IMR-90 (cell line): ENCODE data around the gene SLC16A5. TPM values are rescaled to one million over a fixed set of nuclear protein-coding genes. Genes with fewer than 3 reads are reported as not detected.

Experiments
- ATAC-seq: fragments of 200-7000 bp; cut with Tn5 transposase; 2 replicates; pipeline ENCODE4 v1.9.1; 2020; ENCODE audit warnings: low read depth, mild to moderate bottlenecking, moderate library complexity
- BruUV-seq: library from RNA; stranded (reverse); fragments of 400-500 nt; replicated peaks from 2 replicates; lab custom pipeline; 2021; lab: Mats Ljungman, UMichigan
- CTCF ChIA-PET: fragments of 300-600 bp; formaldehyde crosslinking; extraction: SDS; loops from one replicate; lab custom pipeline; 2021; ENCODE audit warnings: antibody characterized with exemption; lab: Yijun Ruan, JAX
- POLR2A ChIA-PET: fragments of 300-600 bp; sonication (Branson Sonifier 250); formaldehyde crosslinking; loops from one replicate; lab custom pipeline; 2022; ENCODE audit warnings: antibody characterized with exemption; ENCODE audit not compliant: unreplicated experiment; lab: Charles Lee
- DNase-seq: peaks from one replicate; pipeline ENCODE4 v3.0.0; 2013
- H2AFZ ChIP-seq: replicated peaks from 2 replicates; pipeline ENCODE3; 2013; ENCODE audit warnings: low read length, mild to moderate bottlenecking; ENCODE audit not compliant: poor library complexity
- H2AK5ac ChIP-seq: 2 replicates; pipeline ENCODE4 v1.6.1; 2013; ENCODE audit warnings: low read depth, low read length, inconsistent platforms
- H2AK9ac ChIP-seq: replicated peaks from 2 replicates; pipeline ENCODE3; 2013; ENCODE audit warnings: mild to moderate bottlenecking, low read depth, low read length, moderate library complexity; ENCODE audit not compliant: poor library complexity
- H2BK120ac ChIP-seq: 2 replicates; pipeline ENCODE4 v1.6.1; 2013; ENCODE audit warnings: low read depth, low read length, inconsistent platforms
- H2BK15ac ChIP-seq: 3 replicates; pipeline ENCODE4 v1.6.1; 2013; ENCODE audit warnings: low read depth, low read length, inconsistent platforms
- H2BK20ac ChIP-seq: 2 replicates; pipeline ENCODE4 v1.6.1; 2013; ENCODE audit warnings: low read depth, mild to moderate bottlenecking, inconsistent platforms, low read length, moderate library complexity
- H2BK5ac ChIP-seq: 2 replicates; pipeline ENCODE4 v1.6.1; 2013; ENCODE audit warnings: mild to moderate bottlenecking, low read depth, low read length, inconsistent platforms; ENCODE audit not compliant: poor library complexity, severe bottlenecking
- H3K14ac ChIP-seq: replicated peaks from 2 replicates; pipeline ENCODE4 v1.6.1; 2013; ENCODE audit warnings: low read depth, low read length, inconsistent platforms
- H3K18ac ChIP-seq: 2 replicates; pipeline ENCODE4 v1.6.1; 2013; ENCODE audit warnings: low read depth, low read length, control low read depth
- H3K23ac ChIP-seq: 2 replicates; pipeline ENCODE4 v1.6.1; 2013; ENCODE audit warnings: low read depth, low read length, inconsistent platforms
- H3K27ac ChIP-seq: 2 replicates; pipeline ENCODE4 v1.5.1; 2013; ENCODE audit warnings: mild to moderate bottlenecking, control low read depth, low read length; ENCODE audit not compliant: insufficient read depth
- H3K27me3 ChIP-seq: 2 replicates; pipeline ENCODE4 v1.6.1; 2013; ENCODE audit warnings: low read length; ENCODE audit not compliant: control insufficient read depth, insufficient read depth
- H3K36me3 ChIP-seq: 2 replicates; pipeline ENCODE4 v1.6.1; 2013; ENCODE audit warnings: low read length, mixed read lengths; ENCODE audit not compliant: control insufficient read depth, insufficient read depth
- H3K4ac ChIP-seq: 2 replicates; pipeline ENCODE4 v1.6.1; 2013; ENCODE audit warnings: low read depth, low read length, inconsistent platforms
- H3K4me1 ChIP-seq: 2 replicates; pipeline ENCODE4 v1.6.1; 2013; ENCODE audit warnings: low read length, mixed read lengths; ENCODE audit not compliant: control insufficient read depth, insufficient read depth
- H3K4me2 ChIP-seq: 2 replicates; pipeline ENCODE4 v1.6.1; 2013; ENCODE audit warnings: low read depth, mild to moderate bottlenecking, control low read depth, low read length, moderate library complexity
- H3K4me3 ChIP-seq: 2 replicates; pipeline ENCODE4 v1.5.1; 2013; ENCODE audit warnings: low read depth, mild to moderate bottlenecking, control low read depth, low read length, moderate library complexity; ENCODE audit not compliant: insufficient read depth
- H3K56ac ChIP-seq: 2 replicates; pipeline ENCODE4 v1.6.1; 2013; ENCODE audit warnings: low read length, inconsistent platforms; ENCODE audit not compliant: insufficient read depth; ENCODE audit errors: extremely low read depth
- H3K79me1 ChIP-seq, 2 experiments: 2 replicates each; pipeline ENCODE4 v1.6.1; 2013; ENCODE audit warnings: low read length in 2 of 2, inconsistent platforms in 1 of 2, low read depth in 1 of 2
- H3K9ac ChIP-seq: 2 replicates; pipeline ENCODE4 v1.6.1; 2013; ENCODE audit warnings: low read depth, low read length, control low read depth
- H3K9me1 ChIP-seq: 2 replicates; pipeline ENCODE4 v1.6.1; 2013; ENCODE audit warnings: low read length, inconsistent platforms; ENCODE audit not compliant: insufficient read depth
- H3K9me3 ChIP-seq: 2 replicates; pipeline ENCODE4 v1.6.1; 2013; ENCODE audit warnings: low read length; ENCODE audit not compliant: control insufficient read depth, insufficient read depth
- H4K20me1 ChIP-seq: 2 replicates; pipeline ENCODE4 v1.6.1; 2013; ENCODE audit warnings: low read length, inconsistent platforms; ENCODE audit not compliant: insufficient read depth
- H4K5ac ChIP-seq: 2 replicates; pipeline ENCODE4 v1.6.1; 2013; ENCODE audit warnings: mild to moderate bottlenecking, low read depth, low read length, control low read depth
- H4K8ac ChIP-seq, 2 experiments: 2 replicates each; pipeline ENCODE4 v1.6.1; 2013; ENCODE audit warnings: low read depth in 2 of 2, low read length in 2 of 2, control low read depth in 1 of 2, inconsistent platforms in 1 of 2
- H4K91ac ChIP-seq: 2 replicates; pipeline ENCODE4 v1.6.1; 2013; ENCODE audit warnings: low read depth, low read length, inconsistent platforms; ENCODE audit not compliant: insufficient read depth
- FOS ChIP-seq: fragments of 150-350 bp; IDR thresholded peaks from 2 replicates; pipeline ENCODE4 v1.6.1; 2016; ENCODE audit warnings: low read depth, low read length
- MAZ ChIP-seq: IDR thresholded peaks from 2 replicates; pipeline ENCODE4 v1.6.1; 2012; ENCODE audit warnings: low read depth, mild to moderate bottlenecking, low read length, improper control_type of control experiment, moderate library complexity, borderline replicate concordance
- NFE2L2 ChIP-seq: fragments of 150-350 bp; IDR thresholded peaks from 2 replicates; pipeline ENCODE4 v1.6.1; 2016; ENCODE audit warnings: low read depth, mild to moderate bottlenecking, low read length
- RAD21 ChIP-seq: IDR thresholded peaks from 2 replicates; pipeline ENCODE4 v1.6.1; 2012; ENCODE audit warnings: low read length, improper control_type of control experiment
- RCOR1 ChIP-seq: IDR thresholded peaks from 2 replicates; pipeline ENCODE4 v1.6.1; 2012; ENCODE audit warnings: mild to moderate bottlenecking, low read length, improper control_type of control experiment; ENCODE audit not compliant: insufficient replicate concordance
- WGBS, 2 experiments: methylation state at CpG; one replicate each; pipeline versions ENCODE4 v1.1.5 to v1.1.7; 2013; ENCODE audit warnings: missing lambda C conversion rate in 2 of 2; ENCODE audit not compliant: insufficient read length in 1 of 2; ENCODE audit errors: extremely low coverage in 2 of 2; 5-methylcytosine and 5-hydroxymethylcytosine counted together
- dilution Hi-C: fragments of 300-500 bp; cut with HindIII; formaldehyde crosslinking; loops from one replicate; pipeline ENCODE4 v1.14.3; 2018; ENCODE audit warnings: low sequenced_read_pairs; ENCODE audit not compliant: unreplicated experiment
- in situ Hi-C: fragments of 300-500 bp; cut with MboI; formaldehyde crosslinking; loops from 3 replicates; pipeline ENCODE4 v1.14.3; 2019; ENCODE audit warnings: low sequenced_read_pairs, inconsistent platforms, mixed read lengths
- intact Hi-C: fragments of 100-400 bp; cut with micrococcal nuclease; formaldehyde crosslinking; loops from 2 replicates; pipeline ENCODE4 v1.10.0; 2022
- polyA plus RNA-seq, 3 experiments: library from polyadenylated mRNA; depleted of rRNA; stranded (reverse); fragments of >200 nt; gene quantifications; 2 replicates each; pipeline ENCODE4 v1.2.3, GENCODE V29; 2012; ENCODE audit warnings: low replicate concordance in 1 of 3
- total RNA-seq: library from RNA; depleted of rRNA; stranded (reverse); fragments of >200 nt; gene quantifications from 2 replicates; pipeline ENCODE4 v1.2.3, GENCODE V29; 2012

SLC16A5 gene
- total and polyA plus RNA-seq, 2 of the 4 experiments (the other 2 are of a cell fraction), result 1.8 to 7.1 TPM

DNA sequence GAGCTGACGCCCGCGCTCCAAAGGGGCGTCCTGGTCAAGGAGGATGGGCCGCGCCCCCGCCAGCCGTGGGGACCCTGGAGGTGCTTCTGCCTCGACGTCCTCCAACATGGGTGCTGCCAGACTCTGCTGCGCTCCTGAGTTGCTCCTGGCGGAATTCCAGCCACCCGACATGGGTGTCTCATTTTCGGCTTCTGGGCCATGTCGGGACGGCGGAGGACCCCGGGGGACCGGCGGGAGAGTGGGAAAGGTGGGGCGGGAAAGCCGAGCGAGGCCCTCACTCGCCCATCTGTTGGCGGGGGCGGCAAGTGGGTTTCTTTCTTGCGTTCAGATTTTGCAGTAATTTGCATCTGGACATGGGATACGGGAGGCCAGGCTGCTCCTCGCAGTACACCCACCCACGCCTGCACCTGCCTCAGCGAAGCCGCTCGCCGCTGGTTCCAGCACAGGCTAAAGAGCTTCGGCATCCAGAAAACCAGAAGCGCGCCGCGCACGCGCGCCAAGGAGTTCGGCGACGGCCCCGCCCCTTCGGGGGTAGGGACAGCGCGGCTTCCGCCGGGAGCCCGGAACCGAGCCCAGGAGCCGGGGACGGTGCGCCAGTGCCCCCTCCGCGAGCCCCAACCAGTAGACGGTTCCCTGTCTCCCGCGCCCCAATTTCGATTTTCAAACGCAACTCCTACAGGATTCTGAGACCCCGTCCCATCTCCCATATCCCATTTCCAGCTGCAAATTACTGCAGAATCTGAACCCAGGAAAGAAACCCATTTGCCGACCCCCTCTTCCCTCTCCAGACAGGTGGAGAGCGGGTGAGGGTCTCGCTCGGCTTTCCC is 21.9 kb downstream of the SLC16A5 start, which contains the start of gene ARMC7:
ARMC7 (plus strand) TSS at position 563 of the 827 bp plus-strand sequence. CDS start 320 bp downstream, outside the sequence.
- Histone ChIP-seq H4K20me1 (no peaks in the 10 kb centered on the region), H4K8ac (peak within 1 kb of the TSS; percentile 96 to 98), H3K79me1 (peaks cover 19 to 32% of the 10 kb centered on the region in 2 experiments), H3K18ac (peak within 1 kb of the TSS; percentile 59; the same call in 1 of the 2 replicates), H3K27ac (peak within 1 kb of the TSS; percentile 48), H2AK9ac (peak within 1 kb of the TSS; percentile 97), H2AFZ (peak within 1 kb of the TSS; percentile 91), H3K9ac (peak within 1 kb of the TSS; percentile 87), H3K23ac (peak within 1 kb of the TSS; percentile 76; the same call in 1 of the 2 replicates), H3K4me3 (peak within 1 kb of the TSS; percentile 87), H3K9me1 (0 out of 2 replicates have a peak, but pooled peaks cover 5% of the 10 kb centered on the region), H3K14ac (peak within 1 kb of the TSS; percentile 80), H2AK5ac (peak within 1 kb of the TSS; percentile 57; the same call in 1 of the 2 replicates), H4K5ac (peak within 1 kb of the TSS; percentile 76), H3K36me3 (peaks cover 2% of the 10 kb centered on the region; the same call in 1 of the 2 replicates), H2BK5ac (no peak within 1 kb of the TSS), H4K91ac (peak within 1 kb of the TSS; percentile 73), H3K9me3 (no peaks in the 10 kb centered on the region), H3K4me1 (0 out of 2 replicates have a peak, but pooled peaks cover 7% of the 10 kb centered on the region), H2BK120ac (0 out of 2 replicates have a peak within 1 kb of the TSS, but pooled peaks have one; percentile 27), H3K4ac (peak within 1 kb of the TSS; percentile 69), H2BK20ac (no peak within 1 kb of the TSS), H3K4me2 (peak within 1 kb of the TSS; percentile 94), H3K27me3 (peaks cover 2% of the 10 kb centered on the region; the same call in 1 of the 2 replicates), H3K56ac (peak within 1 kb of the TSS; percentile 76; the same call in 1 of the 2 replicates), H2BK15ac (no peak within 1 kb of the TSS)
- ChIA-PET CTCF (interaction anchor here (1.0 kb wide), 1 partner anchor 50 kb away, joined by 3 read pairs; no protein-coding TSS in a partner anchor), POLR2A (interaction anchor here (1.6 kb wide), 1 partner anchor 31 kb away, joined by 8 read pairs; no protein-coding TSS in a partner anchor)
- intact Hi-C loops (loop anchor here (5.0 kb wide), 3 partner anchors 37 to 122 kb away; partner anchors contain the start of gene CDR2L), dilution Hi-C loops (no loop called here), in situ Hi-C loops (no loop called here)
- ATAC-seq, result peak; percentile 88
- TF ChIP-seq RCOR1 (peak; percentile 89), RAD21 (peak; percentile 2; the same call in 1 of the 2 replicates), NFE2L2 (no peak), MAZ (peak; percentile 66; the same call in 1 of the 2 replicates), FOS (no peak)
- WGBS, 2 experiments, result 1% methylated on average over 35 of the region's 68 CpGs; no CpG with 5 or more reads in 1 of the 2 experiments
- DNase-seq, result peak; percentile 77
- BruUV-seq, result no TSS peak
